Brain microvascular endothelial cell (primary cell): ENCODE data around the gene UACA.

Source experiments
- DNase-seq: peaks from one replicate; pipeline ENCODE4 v3.0.0-alpha.2; 2020
- H3K27ac ChIP-seq: fragments of 250-450 bp; sonication (Bioruptor Pico); 2 replicates; pipeline ENCODE4 v1.5.1; 2020; ENCODE audit warnings: mild to moderate bottlenecking, moderate library complexity
- H3K27me3 ChIP-seq: fragments of 250-450 bp; sonication (Bioruptor Pico); replicated peaks from 2 replicates; pipeline ENCODE4 v1.5.1; 2020; ENCODE audit warnings: mild to moderate bottlenecking
- H3K36me3 ChIP-seq: fragments of 250-450 bp; sonication (Bioruptor Pico); replicated peaks from 2 replicates; pipeline ENCODE4 v1.5.1; 2020; ENCODE audit warnings: mild to moderate bottlenecking
- H3K4me3 ChIP-seq: 2 replicates; pipeline ENCODE4 v1.5.1; 2011; ENCODE audit warnings: low read depth, mild to moderate bottlenecking, control low read depth, low read length, moderate library complexity
- CTCF ChIP-seq: IDR thresholded peaks from 2 replicates; pipeline ENCODE4 v1.5.1; 2011; ENCODE audit warnings: low read depth, mild to moderate bottlenecking, moderate library complexity, low read length, control low read depth, inconsistent platforms; ENCODE audit errors: missing control alignments
- in situ Hi-C: cut with HindIII; loops from 2 replicates; pipeline ENCODE4 v1.10.0; 2017; ENCODE audit warnings: low sequenced_read_pairs, low pct_ligation_motif_present

UACA gene

GRCh38 chr15:70762469-70763119 lies 764 bp downstream of the UACA start:
- H3K36me3 ChIP-seq: peaks cover 13% of the 10 kb centered on the region
- peak overlapping the region; percentile 88 for H3K4me3 ChIP-seq
- in situ Hi-C loops: no loop called here
- no peaks in the 10 kb centered on the region for H3K27me3 ChIP-seq
- no peak for TF ChIP-seq CTCF
- peak overlapping the region; percentile 96 for H3K27ac ChIP-seq
- peak; percentile 61 for DNase-seq

GRCh38 chr15:70761931-70762468 lies 1.4 kb downstream of the UACA start:
- DNase-seq: no peak
- Histone ChIP-seq H3K27ac (peak overlapping the region; percentile 96), H3K36me3 (peaks cover 16% of the 10 kb centered on the region), H3K27me3 (no peaks in the 10 kb centered on the region), H3K4me3 (peak overlapping the region; percentile 88)
- TF ChIP-seq CTCF: no peak
- in situ Hi-C loops: no loop called here

- peaks cover 16% of the 10 kb centered on the region for H3K36me3 ChIP-seq
- no peaks in the 10 kb centered on the region for H3K27me3 ChIP-seq
- no peak for DNase-seq
- peak overlapping the region; percentile 88 for H3K4me3 ChIP-seq
- no peak for TF ChIP-seq CTCF
- in situ Hi-C loops: no loop called here
- peak overlapping the region; percentile 96 for H3K27ac ChIP-seq
Measured at GRCh38 chr15:70761046-70761445, 2.3 kb downstream of the UACA start.

GRCh38 chr15:70758790-70759462 lies 4.4 kb downstream of the UACA start:
- TF ChIP-seq CTCF: no peak
- in situ Hi-C loops: no loop called here
- H3K4me3 ChIP-seq: peak overlapping the region; percentile 32
- DNase-seq: no peak
- no peaks in the 10 kb centered on the region for H3K27me3 ChIP-seq
- peak overlapping the region; percentile 42 for H3K27ac ChIP-seq
- peaks cover 25% of the 10 kb centered on the region for H3K36me3 ChIP-seq

GRCh38 chr15:70757627-70758026 lies 5.7 kb downstream of the UACA start:
- in situ Hi-C loops: no loop called here
- no peak for TF ChIP-seq CTCF

GRCh38 chr15:70754862-70755261 lies 8.5 kb downstream of the UACA start:
- Histone ChIP-seq H3K4me3 (no peak overlapping the region), H3K27me3 (no peaks in the 10 kb centered on the region), H3K36me3 (peaks cover 29% of the 10 kb centered on the region), H3K27ac (no peak overlapping the region)
- no peak for TF ChIP-seq CTCF
- DNase-seq: no peak
- in situ Hi-C loops: no loop called here

More at GRCh38 chr15:70757627-70758026, 5.7 kb downstream of the UACA start:
- Histone ChIP-seq H3K27ac (no peak overlapping the region), H3K27me3 (no peaks in the 10 kb centered on the region), H3K36me3 (peaks cover 26% of the 10 kb centered on the region), H3K4me3 (no peak overlapping the region)
- DNase-seq: no peak
